ENCODE data around the gene CYB5B. TPM values are rescaled to one million over a fixed set of nuclear protein-coding genes. Genes with fewer than 3 reads are reported as not detected.
"Not testable (repeated sequence)": the region's sequence is repeated elsewhere in the genome, so short reads cannot be mapped to it uniquely, and the experiment has no call there.

The CYB5B gene
- total RNA-seq, 1 donor from 2014 or later: 71.8 TPM

- no peak overlapping the region for H3K4me3 Mint-ChIP-seq (ENCODE audit: unreplicated experiment)
- peaks cover 6% of the 10 kb centered on the region for H3K4me1 Mint-ChIP-seq (ENCODE audit: low read depth)
- no peaks in the 10 kb centered on the region for H3K36me3 Mint-ChIP-seq (ENCODE audit: low read depth)
- H3K27me3 Mint-ChIP-seq (ENCODE audit: low read depth): no peaks in the 10 kb centered on the region
- no peaks in the 10 kb centered on the region for H3K9me3 Mint-ChIP-seq (ENCODE audit: low read depth)
- no peak for TF ChIP-seq CTCF (IDR thresholded peaks at IDR 0.05)
- DNase-seq (ENCODE audit: low spot score): no peak
- H3K27ac Mint-ChIP-seq (ENCODE audit: unreplicated experiment): peak overlapping the region; percentile 8
These were observed 6.8 kb upstream of the CYB5B start for GRCh38 chr16:69417520-69418199.

- Mint-ChIP-seq H3K36me3 (ENCODE audit: low read depth) (no peaks in the 10 kb centered on the region), H3K27ac (ENCODE audit: unreplicated experiment) (no peak overlapping the region), H3K4me1 (ENCODE audit: low read depth) (peaks cover 14% of the 10 kb centered on the region), H3K9me3 (ENCODE audit: low read depth) (no peaks in the 10 kb centered on the region), H3K4me3 (ENCODE audit: unreplicated experiment) (no peak overlapping the region), H3K27me3 (ENCODE audit: low read depth) (no peaks in the 10 kb centered on the region)
- TF ChIP-seq CTCF (IDR thresholded peaks at IDR 0.05): no peak
- DNase-seq (ENCODE audit: low spot score): no peak
These were observed 4.5 kb upstream of the CYB5B start for GRCh38 chr16:69419956-69420355.

- no peaks in the 10 kb centered on the region for H3K9me3 Mint-ChIP-seq (ENCODE audit: low read depth)
- H3K27ac Mint-ChIP-seq (ENCODE audit: unreplicated experiment): no peak overlapping the region
- H3K27me3 Mint-ChIP-seq (ENCODE audit: low read depth): no peaks in the 10 kb centered on the region
- no peak for DNase-seq (ENCODE audit: low spot score)
- H3K4me3 Mint-ChIP-seq (ENCODE audit: unreplicated experiment): no peak overlapping the region
- peaks cover 2% of the 10 kb centered on the region for H3K36me3 Mint-ChIP-seq (ENCODE audit: low read depth)
- TF ChIP-seq CTCF (IDR thresholded peaks at IDR 0.05): no peak
- peaks cover 18% of the 10 kb centered on the region for H3K4me1 Mint-ChIP-seq (ENCODE audit: low read depth)
These were observed 1.2 kb upstream of the CYB5B start for GRCh38 chr16:69423189-69423588.

- Mint-ChIP-seq H3K9me3 (ENCODE audit: low read depth) (peaks cover 7% of the 10 kb centered on the region), H3K36me3 (ENCODE audit: low read depth) (peaks cover 15% of the 10 kb centered on the region), H3K27ac (ENCODE audit: unreplicated experiment) (peak overlapping the region; percentile 90), H3K4me3 (ENCODE audit: unreplicated experiment) (peak overlapping the region; percentile 88), H3K4me1 (ENCODE audit: low read depth) (peaks cover 18% of the 10 kb centered on the region), H3K27me3 (ENCODE audit: low read depth) (no peaks in the 10 kb centered on the region)
- no peak for TF ChIP-seq CTCF (IDR thresholded peaks at IDR 0.05)
- DNase-seq (ENCODE audit: low spot score): no peak
These were observed 741 bp downstream of the CYB5B start for GRCh38 chr16:69424935-69425784.

- Mint-ChIP-seq H3K4me3 (ENCODE audit: unreplicated experiment) (no peak overlapping the region), H3K36me3 (ENCODE audit: low read depth) (peaks cover 25% of the 10 kb centered on the region), H3K27me3 (ENCODE audit: low read depth) (no peaks in the 10 kb centered on the region), H3K4me1 (ENCODE audit: low read depth) (peaks cover 18% of the 10 kb centered on the region), H3K27ac (ENCODE audit: unreplicated experiment) (no peak overlapping the region), H3K9me3 (ENCODE audit: low read depth) (peaks cover 7% of the 10 kb centered on the region)
- TF ChIP-seq CTCF (IDR thresholded peaks at IDR 0.05): no peak
- no peak for DNase-seq (ENCODE audit: low spot score)
These were observed 4.2 kb downstream of the CYB5B start for GRCh38 chr16:69428652-69429051.

- H3K4me3 Mint-ChIP-seq (ENCODE audit: unreplicated experiment); H3K27ac Mint-ChIP-seq (ENCODE audit: unreplicated experiment); H3K9me3 Mint-ChIP-seq (ENCODE audit: low read depth); DNase-seq (ENCODE audit: low spot score); H3K27me3 Mint-ChIP-seq (ENCODE audit: low read depth): not testable (repeated sequence)
- peaks cover 14% of the 10 kb centered on the region for H3K4me1 Mint-ChIP-seq (ENCODE audit: low read depth)
- peaks cover 25% of the 10 kb centered on the region for H3K36me3 Mint-ChIP-seq (ENCODE audit: low read depth)
These were observed 4.7 kb downstream of the CYB5B start for GRCh38 chr16:69429058-69429640.
